ENCODE measurements around the gene MMP17.

GRCh38 chr12:131793243-131794022, 34.8 kb upstream of the MMP17 start:
- TF ChIP-seq CTCF (IDR thresholded peaks at IDR 0.05) (no peak), POLR2AphosphoS5 (IDR thresholded peaks at IDR 0.05) (no peak), POLR2A (IDR thresholded peaks at IDR 0.05) (no peak), EP300 (IDR thresholded peaks at IDR 0.05; ENCODE audit: low read depth) (no peak)
